HL-60 (cell line): ENCODE results near the gene SYK.

Experiments
- DNase-seq, 2 experiments: peaks; one replicate each; pipeline ENCODE4 v3.0.0-alpha.2; 2010 to 2020; ENCODE audit warnings: low read depth in 1 of 2, low spot score in 1 of 2
- H3K27ac ChIP-seq: fragments of 250-450 bp; sonication (Bioruptor Pico); replicated peaks from 2 replicates; pipeline ENCODE4 v1.5.1; 2020; ENCODE audit warnings: mild to moderate bottlenecking, moderate library complexity
- H3K27me3 ChIP-seq: fragments of 250-450 bp; sonication (Bioruptor Pico); 2 replicates; pipeline ENCODE4 v1.5.1; 2021; ENCODE audit warnings: mild to moderate bottlenecking, moderate library complexity; ENCODE audit not compliant: insufficient read depth, poor library complexity, severe bottlenecking
- H3K4me3 ChIP-seq: replicated peaks from 2 replicates; pipeline ENCODE4 v1.5.1; 2011; ENCODE audit warnings: mild to moderate bottlenecking, control low read depth, low read length; ENCODE audit not compliant: insufficient read depth
- GABPA ChIP-seq: IDR thresholded peaks from 2 replicates; pipeline ENCODE4 v1.6.1; 2012; ENCODE audit warnings: low read depth
- POLR2AphosphoS5 ChIP-seq: IDR thresholded peaks from 2 replicates; pipeline ENCODE4 v1.6.1; 2012; ENCODE audit warnings: low read depth
- SPI1 ChIP-seq: IDR thresholded peaks from 2 replicates; pipeline ENCODE4 v1.6.1; 2012; ENCODE audit warnings: low read depth, mild to moderate bottlenecking, borderline replicate concordance
- TF ChIP-seq, protein P1 (sequence below): IDR thresholded peaks from one replicate; pipeline ENCODE4 v1.5.1; 2011; ENCODE audit warnings: low read length, control low read depth, inconsistent platforms; ENCODE audit not compliant: insufficient read depth
- TF ChIP-seq, protein P2 (sequence below): IDR thresholded peaks from 2 replicates; pipeline ENCODE4 v1.6.1; 2012; ENCODE audit warnings: low read depth; ENCODE audit not compliant: insufficient replicate concordance

The SYK gene

DNA sequence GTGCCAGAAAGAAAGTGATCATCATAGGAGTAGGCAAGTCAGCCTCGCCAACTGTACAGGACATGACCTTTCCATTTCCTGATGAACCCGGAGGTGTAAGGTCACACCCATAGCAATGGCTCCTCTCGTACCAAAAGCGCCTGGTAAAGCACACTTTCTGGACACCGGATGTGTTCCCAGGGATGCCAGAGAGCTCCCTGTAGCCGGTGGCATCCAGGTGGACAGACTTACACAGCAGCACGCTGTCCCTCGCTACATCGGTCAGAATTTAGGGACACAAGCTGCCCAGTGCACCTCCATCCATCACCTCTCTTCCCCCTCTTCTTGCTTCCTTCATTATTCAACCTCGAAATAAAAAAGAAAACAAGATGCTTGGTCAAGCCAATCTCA, 105.4 kb downstream of the SYK start:
- DNase-seq, result no peak
- H3K27ac ChIP-seq, result no peak overlapping the region
- H3K27me3 ChIP-seq, result no peaks in the 10 kb centered on the region
- TF ChIP-seq, protein P1, sequence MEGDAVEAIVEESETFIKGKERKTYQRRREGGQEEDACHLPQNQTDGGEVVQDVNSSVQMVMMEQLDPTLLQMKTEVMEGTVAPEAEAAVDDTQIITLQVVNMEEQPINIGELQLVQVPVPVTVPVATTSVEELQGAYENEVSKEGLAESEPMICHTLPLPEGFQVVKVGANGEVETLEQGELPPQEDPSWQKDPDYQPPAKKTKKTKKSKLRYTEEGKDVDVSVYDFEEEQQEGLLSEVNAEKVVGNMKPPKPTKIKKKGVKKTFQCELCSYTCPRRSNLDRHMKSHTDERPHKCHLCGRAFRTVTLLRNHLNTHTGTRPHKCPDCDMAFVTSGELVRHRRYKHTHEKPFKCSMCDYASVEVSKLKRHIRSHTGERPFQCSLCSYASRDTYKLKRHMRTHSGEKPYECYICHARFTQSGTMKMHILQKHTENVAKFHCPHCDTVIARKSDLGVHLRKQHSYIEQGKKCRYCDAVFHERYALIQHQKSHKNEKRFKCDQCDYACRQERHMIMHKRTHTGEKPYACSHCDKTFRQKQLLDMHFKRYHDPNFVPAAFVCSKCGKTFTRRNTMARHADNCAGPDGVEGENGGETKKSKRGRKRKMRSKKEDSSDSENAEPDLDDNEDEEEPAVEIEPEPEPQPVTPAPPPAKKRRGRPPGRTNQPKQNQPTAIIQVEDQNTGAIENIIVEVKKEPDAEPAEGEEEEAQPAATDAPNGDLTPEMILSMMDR, result no peak
- TF ChIP-seq POLR2AphosphoS5 (no peak), GABPA (no peak), SPI1 (no peak)
- TF ChIP-seq, protein P2, sequence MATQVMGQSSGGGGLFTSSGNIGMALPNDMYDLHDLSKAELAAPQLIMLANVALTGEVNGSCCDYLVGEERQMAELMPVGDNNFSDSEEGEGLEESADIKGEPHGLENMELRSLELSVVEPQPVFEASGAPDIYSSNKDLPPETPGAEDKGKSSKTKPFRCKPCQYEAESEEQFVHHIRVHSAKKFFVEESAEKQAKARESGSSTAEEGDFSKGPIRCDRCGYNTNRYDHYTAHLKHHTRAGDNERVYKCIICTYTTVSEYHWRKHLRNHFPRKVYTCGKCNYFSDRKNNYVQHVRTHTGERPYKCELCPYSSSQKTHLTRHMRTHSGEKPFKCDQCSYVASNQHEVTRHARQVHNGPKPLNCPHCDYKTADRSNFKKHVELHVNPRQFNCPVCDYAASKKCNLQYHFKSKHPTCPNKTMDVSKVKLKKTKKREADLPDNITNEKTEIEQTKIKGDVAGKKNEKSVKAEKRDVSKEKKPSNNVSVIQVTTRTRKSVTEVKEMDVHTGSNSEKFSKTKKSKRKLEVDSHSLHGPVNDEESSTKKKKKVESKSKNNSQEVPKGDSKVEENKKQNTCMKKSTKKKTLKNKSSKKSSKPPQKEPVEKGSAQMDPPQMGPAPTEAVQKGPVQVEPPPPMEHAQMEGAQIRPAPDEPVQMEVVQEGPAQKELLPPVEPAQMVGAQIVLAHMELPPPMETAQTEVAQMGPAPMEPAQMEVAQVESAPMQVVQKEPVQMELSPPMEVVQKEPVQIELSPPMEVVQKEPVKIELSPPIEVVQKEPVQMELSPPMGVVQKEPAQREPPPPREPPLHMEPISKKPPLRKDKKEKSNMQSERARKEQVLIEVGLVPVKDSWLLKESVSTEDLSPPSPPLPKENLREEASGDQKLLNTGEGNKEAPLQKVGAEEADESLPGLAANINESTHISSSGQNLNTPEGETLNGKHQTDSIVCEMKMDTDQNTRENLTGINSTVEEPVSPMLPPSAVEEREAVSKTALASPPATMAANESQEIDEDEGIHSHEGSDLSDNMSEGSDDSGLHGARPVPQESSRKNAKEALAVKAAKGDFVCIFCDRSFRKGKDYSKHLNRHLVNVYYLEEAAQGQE, result no peak
- H3K4me3 ChIP-seq, result no peak overlapping the region

DNA sequence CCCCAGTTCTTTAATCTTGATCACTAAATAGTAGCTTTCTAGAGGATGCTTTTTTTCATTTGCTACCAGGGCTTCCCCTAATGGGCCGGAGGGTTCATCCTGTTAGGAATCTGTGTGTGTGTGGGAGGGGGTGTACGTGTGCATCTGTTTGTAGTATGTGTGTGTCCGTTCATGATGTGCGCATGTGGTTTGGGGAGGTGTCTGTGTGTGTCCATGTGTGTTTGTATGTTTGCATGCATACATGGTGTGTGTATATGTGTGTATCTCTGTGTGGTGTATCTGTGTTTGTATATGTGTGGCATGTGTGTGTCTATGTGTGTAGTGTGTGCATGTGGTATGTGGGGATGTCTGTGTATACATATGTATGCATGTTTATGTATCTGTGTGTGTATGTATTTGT, 106.2 kb downstream of the SYK start:
- TF ChIP-seq POLR2AphosphoS5 (no peak), SPI1 (no peak), GABPA (no peak)
- TF ChIP-seq, protein P1, result no peak
- TF ChIP-seq, protein P2, result no peak
- DNase-seq, result no peak
- H3K27me3 ChIP-seq, result no peaks in the 10 kb centered on the region
- no peak overlapping the region for H3K27ac ChIP-seq
- no peak overlapping the region for H3K4me3 ChIP-seq

DNA sequence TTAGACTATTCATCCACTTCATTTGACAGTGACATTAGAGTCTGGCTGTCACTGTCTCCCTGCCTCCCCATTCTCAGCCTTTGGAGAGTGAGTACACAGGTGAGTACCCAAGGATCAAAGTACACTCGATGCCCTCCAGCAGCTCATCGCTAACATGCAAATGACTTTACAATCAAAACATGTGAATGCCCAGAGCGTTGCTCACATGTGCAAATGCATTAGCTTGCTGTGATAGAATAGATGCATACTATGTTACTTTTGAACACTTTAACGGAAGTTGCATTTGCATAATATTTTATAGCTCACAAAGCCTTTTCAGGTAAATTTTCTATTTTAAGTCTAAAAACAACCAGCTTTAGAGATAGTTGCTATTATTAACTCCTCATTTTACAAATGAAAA, 107.6 kb downstream of the SYK start:
- Histone ChIP-seq H3K4me3 (no peak overlapping the region), H3K27me3 (no peaks in the 10 kb centered on the region), H3K27ac (no peak overlapping the region)
- no peak for TF ChIP-seq SPI1
- no peak for TF ChIP-seq POLR2AphosphoS5
- TF ChIP-seq, protein P2, result no peak
- TF ChIP-seq, protein P1, result no peak
- no peak for DNase-seq
